ENCODE measurements around the gene CAV2. TPM values are rescaled to one million over a fixed set of nuclear protein-coding genes. Genes with fewer than 3 reads are reported as not detected.

Gene CAV2
- total RNA-seq, 1 experiment from 2014 or later: 260 TPM

- H3K27ac ChIP-seq: no peak overlapping the region
- H3K4me3 ChIP-seq: no peak overlapping the region
- H3K27me3 ChIP-seq (ENCODE audit: insufficient read depth, low read depth): no peaks in the 10 kb centered on the region
- peaks cover 11% of the 10 kb centered on the region; the same call in 1 of the 2 replicates for H3K36me3 ChIP-seq (ENCODE audit: low read depth)
- H3K79me2 ChIP-seq (ENCODE audit: low read depth): 0 out of 2 replicates have a peak, but pooled peaks cover 9% of the 10 kb centered on the region
- no peak overlapping the region for H2AFZ ChIP-seq
- ChIA-PET CTCF (no interaction called here), POLR2A (ENCODE audit: unreplicated experiment) (interaction anchor here (0.6 kb wide), 1 partner anchor 47 kb away, joined by 12 read pairs; no protein-coding TSS in a partner anchor)
- no peaks in the 10 kb centered on the region for H3K4me1 ChIP-seq (replicated peaks; ENCODE audit: insufficient read depth)
- no peaks in the 10 kb centered on the region for H3F3A ChIP-seq (ENCODE audit: insufficient read depth, low read depth)
- no TSS peak for BruUV-seq (replicated peaks)
- H4K20me1 ChIP-seq (ENCODE audit: insufficient read depth): no peaks in the 10 kb centered on the region
- no peaks in the 10 kb centered on the region; the same call in 1 of the 2 replicates for H3K9me3 ChIP-seq (ENCODE audit: insufficient read depth, low read depth)
- H3K9me2 ChIP-seq (ENCODE audit: insufficient read depth): no peaks in the 10 kb centered on the region
- no peak for DNase-seq
- intact Hi-C loops (cut with micrococcal nuclease; ENCODE audit: unreplicated experiment): no loop called here
- TF ChIP-seq EZH2 (IDR thresholded peaks at IDR 0.05; ENCODE audit: low read depth): no peak
- TF ChIP-seq CTCF (conservative IDR thresholded peaks at IDR 0.05): no peak
- no peak overlapping the region for H3K4me2 ChIP-seq
Observed at GRCh38 chr7:116541951-116542350, 42.4 kb downstream of the CAV2 start.

GRCh38 chr7:116542618-116543017 is 43.1 kb downstream of the CAV2 start:
- intact Hi-C loops (cut with micrococcal nuclease; ENCODE audit: unreplicated experiment): no loop called here
- H3K4me2 ChIP-seq: no peak overlapping the region
- peaks cover 18% of the 10 kb centered on the region; the same call in 1 of the 2 replicates for H3K36me3 ChIP-seq (ENCODE audit: low read depth)
- H3K9me2 ChIP-seq (ENCODE audit: insufficient read depth): no peaks in the 10 kb centered on the region
- DNase-seq: no peak
- H2AFZ ChIP-seq: no peak overlapping the region
- BruUV-seq (replicated peaks): no TSS peak
- ChIA-PET POLR2A (ENCODE audit: unreplicated experiment) (interaction anchor here (0.5 to 0.9 kb wide), 3 partner anchors 43 to 283 kb away, joined by 4 to 6 read pairs (median 5); partner anchors contain the start of gene CAV2), CTCF (no interaction called here)
- no peak overlapping the region for H3K27ac ChIP-seq
- H3K4me1 ChIP-seq (replicated peaks; ENCODE audit: insufficient read depth): no peaks in the 10 kb centered on the region
- H3K27me3 ChIP-seq (ENCODE audit: insufficient read depth, low read depth): no peaks in the 10 kb centered on the region
- 0 out of 2 replicates have a peak, but pooled peaks cover 2% of the 10 kb centered on the region for H3K79me2 ChIP-seq (ENCODE audit: low read depth)
- H3F3A ChIP-seq (ENCODE audit: insufficient read depth, low read depth): no peaks in the 10 kb centered on the region
- TF ChIP-seq CTCF (conservative IDR thresholded peaks at IDR 0.05): no peak
- no peak for TF ChIP-seq EZH2 (IDR thresholded peaks at IDR 0.05; ENCODE audit: low read depth)
- H3K4me3 ChIP-seq: no peak overlapping the region
- no peaks in the 10 kb centered on the region for H4K20me1 ChIP-seq (ENCODE audit: insufficient read depth)
- H3K9me3 ChIP-seq (ENCODE audit: insufficient read depth, low read depth): no peaks in the 10 kb centered on the region; the same call in 1 of the 2 replicates

GRCh38 chr7:116543664-116544063 is 44.1 kb downstream of the CAV2 start:
- ChIA-PET POLR2A (ENCODE audit: unreplicated experiment) (interaction anchor here (0.6 kb wide), 2 partner anchors 28 to 102 kb away, joined by 12 to 13 read pairs; no protein-coding TSS in a partner anchor), CTCF (no interaction called here)
- no peaks in the 10 kb centered on the region for H3K4me1 ChIP-seq (replicated peaks; ENCODE audit: insufficient read depth)
- H3F3A ChIP-seq (ENCODE audit: insufficient read depth, low read depth): no peaks in the 10 kb centered on the region
- no peak overlapping the region for H3K4me3 ChIP-seq
- TF ChIP-seq EZH2 (IDR thresholded peaks at IDR 0.05; ENCODE audit: low read depth) (no peak), CTCF (conservative IDR thresholded peaks at IDR 0.05) (no peak)
- H3K27me3 ChIP-seq (ENCODE audit: insufficient read depth, low read depth): no peaks in the 10 kb centered on the region
- H3K36me3 ChIP-seq (ENCODE audit: low read depth): peaks cover 12% of the 10 kb centered on the region; the same call in 1 of the 2 replicates
- H4K20me1 ChIP-seq (ENCODE audit: insufficient read depth): no peaks in the 10 kb centered on the region
- no peak for DNase-seq
- no peak overlapping the region for H2AFZ ChIP-seq
- no peak overlapping the region for H3K4me2 ChIP-seq
- no peaks in the 10 kb centered on the region for H3K9me2 ChIP-seq (ENCODE audit: insufficient read depth)
- no TSS peak for BruUV-seq (replicated peaks)
- no peaks in the 10 kb centered on the region for H3K79me2 ChIP-seq (ENCODE audit: low read depth)
- H3K9me3 ChIP-seq (ENCODE audit: insufficient read depth, low read depth): no peaks in the 10 kb centered on the region
- H3K27ac ChIP-seq: no peak overlapping the region
- intact Hi-C loops (cut with micrococcal nuclease; ENCODE audit: unreplicated experiment): no loop called here
